Activated CD4-positive, alpha-beta T cell treated with anti-CD3 and anti-CD28 coated beads, Interleukin-2, amount 50 U/mL, for 16 hours (primary cell): ENCODE measurements around the gene ZFC3H1.
"Not testable (repeated sequence)": the region's sequence is repeated elsewhere in the genome, so short reads cannot be mapped to it uniquely, and the experiment has no call there.

Experiments used
- DNase-seq: peaks from one replicate; pipeline ENCODE4 v3.0.0-alpha.2; 2020

Gene ZFC3H1

DNA sequence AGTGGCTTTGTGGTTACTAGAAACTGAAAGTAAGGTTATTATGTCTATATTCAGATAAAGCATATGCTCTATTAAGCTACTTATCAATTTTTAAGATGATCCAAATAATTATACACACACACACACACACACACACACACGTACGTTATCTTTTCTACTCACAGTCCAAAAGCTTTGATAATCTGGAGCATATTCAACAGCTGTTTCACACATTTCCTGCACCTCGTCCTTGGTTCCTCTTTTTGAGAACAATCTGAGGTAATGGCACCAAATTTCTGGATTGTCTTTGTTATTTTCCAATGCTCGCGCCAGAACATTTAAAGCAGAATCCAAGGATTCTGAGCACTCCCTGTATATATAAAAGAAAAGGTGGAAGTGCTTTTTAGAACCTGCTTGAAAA lies 37.5 kb downstream of the ZFC3H1 start:
- no peak for DNase-seq

GRCh38 chr12:71625476-71625875 lies 38.2 kb downstream of the ZFC3H1 start:
- DNase-seq: no peak

DNA sequence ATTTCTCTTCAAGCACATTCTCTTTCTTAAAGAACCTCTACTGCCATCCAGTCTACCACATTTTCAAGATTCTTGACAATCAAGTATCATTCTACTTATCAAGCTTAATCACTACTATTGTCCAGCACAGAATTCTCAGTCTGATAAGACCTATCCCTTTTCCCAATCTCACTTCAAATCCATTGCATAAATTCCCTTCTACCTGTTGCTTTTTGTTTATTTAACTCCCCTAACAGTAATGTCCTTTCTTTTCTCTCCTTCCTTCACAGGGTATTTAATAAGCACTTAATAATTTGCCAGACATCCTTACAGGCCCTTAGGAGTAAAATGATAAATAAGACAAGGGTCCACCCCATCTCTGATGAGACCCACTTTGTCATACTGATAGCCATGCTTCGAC lies 41.7 kb downstream of the ZFC3H1 start:
- DNase-seq: no peak

DNA sequence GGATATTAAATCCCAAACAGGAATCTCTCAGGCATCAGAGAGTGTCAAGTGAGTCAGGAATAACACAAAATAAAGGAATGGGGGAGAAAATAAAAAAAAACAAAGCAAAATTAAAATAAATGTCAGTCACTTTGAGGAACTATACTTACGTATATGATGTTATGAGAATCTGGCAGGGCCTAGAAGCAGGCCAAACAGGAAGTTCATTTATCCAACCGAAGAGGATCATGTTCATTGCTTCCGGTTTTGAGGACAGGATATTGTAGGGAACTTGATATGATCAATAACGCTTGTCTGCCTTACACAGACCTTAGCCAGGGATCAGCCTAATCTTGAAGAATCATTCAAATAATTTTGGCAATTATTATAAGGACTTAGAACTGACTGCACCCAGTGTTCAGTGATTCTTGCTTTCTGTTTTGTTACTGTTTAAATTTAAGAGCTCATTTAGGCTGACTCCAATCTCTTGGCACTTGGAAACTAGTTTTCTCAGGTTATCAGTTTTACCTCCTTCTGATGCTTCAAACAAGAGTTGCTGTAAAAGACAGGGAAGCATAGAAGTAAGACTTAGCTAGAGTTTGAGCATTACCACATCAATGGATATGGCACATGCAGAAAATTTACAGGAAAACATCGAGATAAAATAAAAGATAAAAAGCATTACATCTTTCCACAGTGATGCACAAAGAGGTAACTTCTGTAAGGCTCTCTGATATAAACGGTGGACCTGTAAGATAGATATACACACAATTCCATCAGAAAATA lies 53.4 kb downstream of the ZFC3H1 start:
- no peak for DNase-seq

DNA sequence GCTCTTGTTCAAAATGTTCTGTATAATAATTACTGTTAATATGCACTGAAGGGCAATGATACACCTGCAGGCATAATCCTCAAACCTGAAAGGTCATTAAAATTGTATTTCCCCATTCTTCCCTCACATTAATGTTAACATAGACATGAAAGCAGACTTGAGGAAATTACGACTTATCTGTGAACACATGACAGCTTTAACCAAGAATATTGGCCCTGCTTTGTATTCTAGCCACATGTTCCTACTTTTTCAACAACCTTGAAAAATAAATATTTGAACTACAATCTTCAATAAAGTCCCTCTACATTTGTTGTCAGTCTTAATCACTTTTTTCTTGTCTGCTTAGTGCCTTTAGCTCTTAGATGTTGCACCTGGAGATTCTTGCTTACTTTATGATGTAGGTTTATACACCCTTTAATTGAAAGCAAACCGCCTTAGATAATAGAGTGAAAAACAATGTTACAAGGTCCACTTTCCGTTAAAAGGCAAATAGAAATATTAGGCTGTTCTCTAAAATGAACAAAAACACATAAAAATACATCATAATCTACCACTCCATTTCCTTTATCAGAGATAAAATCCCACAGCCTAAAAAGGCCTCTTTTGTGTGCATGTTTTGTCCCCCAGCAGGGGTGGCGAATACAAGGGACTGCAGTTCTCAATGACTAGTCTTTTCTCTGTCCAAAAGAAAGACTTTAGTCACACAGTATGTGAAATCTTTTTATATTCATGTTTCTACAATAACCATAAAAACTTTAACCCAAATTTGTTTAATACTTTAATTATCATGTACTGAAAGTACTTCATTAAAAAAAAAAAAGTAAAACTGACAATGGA lies 55.9 kb downstream of the ZFC3H1 start:
- DNase-seq: no peak

- DNase-seq: no peak
These were observed 58.6 kb downstream of the ZFC3H1 start for GRCh38 chr12:71605039-71605438.

GRCh38 chr12:71602761-71603577 lies 60.7 kb downstream of the ZFC3H1 start:
- no peak for DNase-seq

- no peak for DNase-seq
These were observed 62.1 kb downstream of the ZFC3H1 start for GRCh38 chr12:71601546-71601945.

DNA sequence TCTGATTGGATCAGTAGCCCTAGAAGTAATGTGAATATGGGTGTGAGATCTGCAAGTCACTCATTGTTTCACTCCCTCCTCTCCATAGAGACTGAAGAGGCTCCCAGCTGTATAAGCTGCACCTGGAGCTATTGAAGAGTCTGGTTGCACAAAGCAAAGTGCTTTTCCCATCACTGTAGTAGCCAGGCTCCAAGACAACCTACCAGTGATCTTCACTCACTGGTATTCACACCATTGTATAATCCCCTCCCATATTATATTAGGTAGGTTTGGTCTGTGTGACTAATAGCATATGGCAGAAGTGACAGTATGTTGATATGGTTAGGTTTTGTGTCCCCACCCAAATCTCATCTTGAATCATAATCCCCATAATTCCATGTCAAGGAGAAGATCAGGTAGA lies 64.4 kb downstream of the ZFC3H1 start:
- DNase-seq: no peak

DNA sequence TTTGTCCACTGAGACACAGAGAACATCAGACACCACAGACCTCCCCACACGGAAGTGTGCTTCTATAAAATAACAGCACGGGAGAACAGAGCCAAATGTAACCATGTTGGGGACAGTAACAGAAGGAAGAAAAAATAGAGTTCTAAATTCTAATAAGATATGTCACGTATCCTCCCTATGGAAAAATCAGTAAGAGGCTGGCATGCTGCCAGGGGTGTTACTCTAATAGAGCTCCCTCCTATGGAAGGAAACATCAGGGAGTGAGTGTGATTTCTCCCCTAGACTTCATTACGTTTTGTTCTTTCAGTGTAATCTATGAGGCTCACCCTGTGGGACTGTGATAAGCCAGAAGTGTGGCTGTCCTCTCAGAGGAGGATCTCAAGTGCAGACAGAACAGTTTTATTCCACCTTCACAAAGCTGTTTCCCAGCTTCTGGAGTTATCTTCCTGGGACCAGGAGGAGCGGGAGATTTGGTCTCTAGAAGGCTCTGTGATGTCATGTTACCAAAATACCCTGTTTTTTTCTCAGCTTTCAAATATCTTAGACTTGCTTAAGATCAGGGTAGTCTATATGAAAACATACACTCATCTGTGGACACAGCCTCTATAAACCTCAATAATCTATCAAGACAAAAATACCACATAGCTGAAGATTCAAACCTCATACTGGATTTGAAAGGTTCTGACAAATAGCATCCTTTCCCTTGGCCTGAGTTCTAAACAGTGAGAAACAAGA lies 69.3 kb downstream of the ZFC3H1 start:
- DNase-seq: no peak

- DNase-seq: no peak
These were observed 70.8 kb downstream of the ZFC3H1 start for GRCh38 chr12:71592841-71593240.

DNA sequence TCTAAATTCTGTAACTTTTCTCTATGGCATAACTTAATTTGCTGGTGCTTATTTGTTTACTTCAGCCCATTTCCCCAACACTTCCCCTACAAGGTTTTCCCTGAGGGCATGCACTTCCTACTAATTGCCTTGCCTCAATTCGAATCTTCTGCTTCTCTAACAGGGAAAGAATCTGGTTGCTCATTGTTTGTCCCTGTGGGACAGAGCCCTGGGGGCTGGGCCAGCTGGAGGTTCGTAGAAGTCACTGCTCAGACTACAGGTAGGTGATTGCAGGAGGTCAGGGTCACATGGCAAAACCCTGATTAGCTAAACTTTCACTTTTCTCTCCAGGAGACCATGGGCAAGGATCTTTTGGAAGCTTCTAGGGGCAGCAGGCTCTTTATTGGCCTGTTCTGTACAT lies 72.0 kb downstream of the ZFC3H1 start:
- DNase-seq: no peak

- no peak for DNase-seq
These were observed 74.2 kb downstream of the ZFC3H1 start for GRCh38 chr12:71589478-71589881.

GRCh38 chr12:71587012-71587411 lies 76.6 kb downstream of the ZFC3H1 start:
- no peak for DNase-seq

DNA sequence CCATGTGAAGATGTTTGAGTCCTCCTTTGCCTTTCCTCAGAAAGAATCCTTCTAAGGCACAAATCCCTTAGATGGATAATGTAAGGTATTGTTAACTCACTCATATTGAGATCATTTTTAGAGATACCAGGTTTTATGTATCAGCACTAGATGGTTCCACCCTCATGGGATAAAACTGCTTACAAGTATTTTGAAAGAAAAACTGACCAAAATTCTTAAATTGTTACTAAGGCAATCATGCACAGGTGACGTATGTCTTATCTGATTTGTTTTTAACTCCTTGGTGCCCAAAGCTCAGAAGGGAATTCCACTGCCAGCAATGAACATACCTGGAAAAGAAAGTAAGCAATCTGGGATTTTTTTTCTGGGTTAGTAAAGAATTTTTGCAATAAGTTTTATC lies 78.4 kb downstream of the ZFC3H1 start:
- DNase-seq: no peak

DNA sequence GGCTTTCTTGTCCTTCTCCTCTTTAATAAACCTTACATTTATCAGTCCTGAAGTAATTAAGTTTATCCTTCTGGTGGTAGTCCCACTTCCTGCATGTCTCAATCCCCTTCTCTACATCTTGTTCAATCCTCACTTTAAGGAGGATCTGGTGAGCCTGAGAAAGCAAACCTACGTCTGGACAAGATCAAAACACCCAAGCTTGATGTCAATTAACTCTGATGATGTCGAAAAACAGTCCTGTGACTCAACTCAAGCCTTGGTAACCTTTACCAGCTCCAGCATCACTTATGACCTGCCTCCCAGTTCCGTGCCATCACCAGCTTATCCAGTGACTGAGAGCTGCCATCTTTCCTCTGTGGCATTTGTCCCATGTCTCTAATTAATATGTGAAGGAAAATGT lies 79.3 kb downstream of the ZFC3H1 start:
- DNase-seq: no peak

DNA sequence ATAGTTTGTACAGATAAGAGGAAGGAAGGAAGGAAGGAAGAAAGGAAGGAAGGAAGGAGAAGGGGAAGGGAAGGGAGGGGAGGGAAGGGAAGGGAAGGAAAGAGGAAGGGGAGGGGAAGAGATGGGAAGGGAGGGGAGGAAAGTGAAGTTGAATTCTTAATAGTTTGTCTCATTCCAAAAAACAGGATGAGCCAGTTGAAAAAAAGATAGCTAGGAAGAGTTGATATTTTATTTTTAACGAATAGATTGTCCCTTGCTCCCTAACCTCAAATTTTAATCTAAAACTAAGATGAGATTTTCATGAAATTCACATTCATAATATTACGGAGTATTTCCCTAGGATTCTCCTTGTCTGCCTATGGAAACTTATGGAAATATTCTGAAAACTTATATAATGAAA lies 80.7 kb downstream of the ZFC3H1 start:
- DNase-seq: no peak

DNA sequence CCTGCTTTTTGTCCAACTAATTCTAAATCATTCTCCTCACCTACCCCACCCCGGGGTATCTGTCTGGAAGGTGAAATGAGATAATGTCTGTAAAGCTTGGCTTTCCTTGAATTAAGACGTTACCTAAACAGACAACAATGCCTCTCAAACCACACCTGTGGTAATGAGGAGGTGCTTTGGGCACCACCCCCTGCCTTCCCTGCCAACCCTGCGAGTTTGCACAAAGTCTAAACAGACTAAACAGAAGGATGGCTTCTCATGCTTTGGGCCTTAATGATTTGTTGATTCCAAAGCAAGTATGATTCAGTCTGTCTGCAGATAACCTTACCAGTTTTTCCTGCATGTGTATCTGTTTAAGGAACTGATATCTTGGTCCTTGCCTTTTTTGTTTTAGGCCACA lies 82.4 kb downstream of the ZFC3H1 start:
- DNase-seq: no peak

- DNase-seq: no peak
These were observed 84.9 kb downstream of the ZFC3H1 start for GRCh38 chr12:71578694-71579258.

DNA sequence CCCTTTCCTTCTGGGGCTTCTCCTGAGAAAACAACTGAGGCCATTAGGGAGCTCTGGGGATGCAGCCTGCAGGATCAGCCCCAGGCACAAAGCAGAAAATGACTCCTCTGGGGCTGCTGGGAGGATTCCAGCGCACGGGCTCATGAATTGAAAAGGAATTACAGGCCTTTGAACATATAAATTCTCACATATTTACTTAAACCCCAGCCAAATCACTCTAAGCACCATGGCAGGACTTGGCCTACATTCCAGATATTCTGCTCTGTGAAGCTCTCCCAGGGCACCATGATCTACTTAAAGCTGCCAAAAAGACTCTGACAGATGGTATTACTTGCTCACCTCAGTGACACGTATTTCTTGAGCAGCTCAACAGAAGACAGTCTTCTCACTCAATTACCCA lies 87.2 kb downstream of the ZFC3H1 start:
- DNase-seq: no peak

GRCh38 chr12:71569885-71570284 lies 93.8 kb downstream of the ZFC3H1 start:
- not testable (repeated sequence) for DNase-seq

GRCh38 chr12:71567537-71567936 lies 96.1 kb downstream of the ZFC3H1 start:
- DNase-seq: no peak
